GM23338 (cell line): ENCODE data around the gene PDYN. TPM values are rescaled to one million over a fixed set of nuclear protein-coding genes. Genes with fewer than 3 reads are reported as not detected.

Source experiments
- ATAC-seq: fragments of 200-7000 bp; cut with Tn5 transposase; 3 replicates; pipeline ENCODE4 v1.9.1; 2020
- DNase-seq: peaks from one replicate; pipeline ENCODE4 v3.0.0-alpha.2; 2015; ENCODE audit warnings: low spot score
- H2AFZ ChIP-seq: fragments of 200-600 bp; sonication (generic); 2 replicates; pipeline ENCODE4 v1.8.0; 2016; ENCODE audit warnings: antibody characterized with exemption, mild to moderate bottlenecking, moderate library complexity
- H3F3A ChIP-seq: fragments of 200-600 bp; sonication (generic); replicated peaks from 2 replicates; pipeline ENCODE4 v1.8.0; 2017; ENCODE audit warnings: antibody characterized with exemption, mixed run types, low read depth
- H3K27ac ChIP-seq: fragments of 200-600 bp; sonication (generic); 2 replicates; pipeline ENCODE4 v1.6.1; 2016; ENCODE audit warnings: low read depth
- H3K27me3 ChIP-seq: fragments of 200-600 bp; sonication (generic); 2 replicates; pipeline ENCODE4 v1.8.0; 2016; ENCODE audit warnings: mild to moderate bottlenecking, mixed run types, moderate library complexity; ENCODE audit not compliant: insufficient read depth
- H3K36me3 ChIP-seq: fragments of 200-600 bp; sonication (generic); 2 replicates; pipeline ENCODE4 v1.8.0; 2016; ENCODE audit warnings: mild to moderate bottlenecking; ENCODE audit not compliant: insufficient read depth
- H3K4me1 ChIP-seq: fragments of 200-600 bp; sonication (generic); 2 replicates; pipeline ENCODE4 v1.8.0; 2016; ENCODE audit warnings: mild to moderate bottlenecking, moderate library complexity; ENCODE audit not compliant: insufficient read depth
- H3K4me2 ChIP-seq: fragments of 200-600 bp; sonication (generic); 2 replicates; pipeline ENCODE4 v1.7.1; 2017; ENCODE audit warnings: mixed run types
- H3K4me3 ChIP-seq: fragments of 200-600 bp; sonication (generic); 2 replicates; pipeline ENCODE4 v1.6.1; 2016; ENCODE audit warnings: mixed run types
- H3K79me2 ChIP-seq: fragments of 200-600 bp; sonication (generic); replicated peaks from 2 replicates; pipeline ENCODE4 v1.8.0; 2017; ENCODE audit warnings: mild to moderate bottlenecking; ENCODE audit not compliant: insufficient read depth
- H3K9me2 ChIP-seq: fragments of 200-600 bp; sonication (generic); 2 replicates; pipeline ENCODE4 v1.8.0; 2017; ENCODE audit not compliant: insufficient read depth
- H4K20me1 ChIP-seq: fragments of 200-600 bp; sonication (generic); replicated peaks from 2 replicates; pipeline ENCODE4 v1.8.0; 2017; ENCODE audit warnings: mild to moderate bottlenecking; ENCODE audit not compliant: insufficient read depth
- H3K27ac Mint-ChIP-seq: 2 replicates; pipeline ENCODE4 v1.8.0; 2020; ENCODE audit warnings: inconsistent platforms, mild to moderate bottlenecking, moderate library complexity, mixed read lengths
- H3K27me3 Mint-ChIP-seq: 3 replicates; pipeline ENCODE4 v1.8.0; 2022; ENCODE audit warnings: low read depth, mild to moderate bottlenecking, moderate library complexity, mixed read lengths, inconsistent platforms; ENCODE audit not compliant: insufficient read depth, poor library complexity
- H3K36me3 Mint-ChIP-seq: 3 replicates; pipeline ENCODE4 v1.8.0; 2021; ENCODE audit warnings: low read depth, mild to moderate bottlenecking, inconsistent platforms, moderate library complexity, mixed read lengths
- H3K4me1 Mint-ChIP-seq: 3 replicates; pipeline ENCODE4 v1.8.0; 2020; ENCODE audit warnings: mild to moderate bottlenecking, inconsistent platforms, mixed read lengths
- H3K4me3 Mint-ChIP-seq: 3 replicates; pipeline ENCODE4 v1.8.0; 2021; ENCODE audit warnings: moderate library complexity, mild to moderate bottlenecking, inconsistent platforms, mixed read lengths
- H3K9me3 Mint-ChIP-seq: 3 replicates; pipeline ENCODE4 v1.8.0; 2020; ENCODE audit warnings: moderate library complexity, mild to moderate bottlenecking, inconsistent platforms, mixed read lengths
- CREB1 ChIP-seq: fragments of 250-450 bp; sonication (Bioruptor Pico); IDR thresholded peaks from 2 replicates; pipeline ENCODE4 v1.5.0; 2020; ENCODE audit warnings: low read depth, mild to moderate bottlenecking, moderate library complexity
- EZH2 ChIP-seq: fragments of 200-600 bp; sonication (generic); IDR thresholded peaks from one replicate; pipeline ENCODE4 v1.8.0; 2017; ENCODE audit warnings: antibody characterized with exemption, mild to moderate bottlenecking, low read depth; ENCODE audit not compliant: unreplicated experiment
- EZH2phosphoT487 ChIP-seq: fragments of 200-600 bp; sonication (generic); IDR thresholded peaks from one replicate; pipeline ENCODE4 v1.8.1; 2018; ENCODE audit warnings: antibody characterized with exemption; ENCODE audit not compliant: unreplicated experiment
- JUNB ChIP-seq: IDR thresholded peaks from one replicate; pipeline ENCODE4 v1.6.1; 2016; ENCODE audit warnings: antibody characterized with exemption; ENCODE audit not compliant: unreplicated experiment
- NANOG ChIP-seq: IDR thresholded peaks from 2 replicates; pipeline ENCODE4 v1.6.1; 2016; ENCODE audit warnings: antibody characterized with exemption, borderline replicate concordance
- POLR2AphosphoS5 ChIP-seq: IDR thresholded peaks from 2 replicates; pipeline ENCODE4 v1.6.1; 2016; ENCODE audit warnings: antibody characterized with exemption, low read depth
- STAT1 ChIP-seq: IDR thresholded peaks from one replicate; pipeline ENCODE4 v1.6.1; 2016; ENCODE audit warnings: antibody characterized with exemption; ENCODE audit not compliant: unreplicated experiment
- ZNF114 ChIP-seq: fragments of 250-450 bp; sonication (Bioruptor Pico); IDR thresholded peaks from 2 replicates; pipeline ENCODE4 v1.5.0; 2020; ENCODE audit warnings: mild to moderate bottlenecking, moderate library complexity
- ZNF331 ChIP-seq: fragments of 250-450 bp; sonication (Bioruptor Pico); IDR thresholded peaks from 2 replicates; pipeline ENCODE4 v1.5.0; 2020; ENCODE audit warnings: low read depth, mild to moderate bottlenecking, moderate library complexity
- polyA plus RNA-seq: library from polyadenylated mRNA; unstranded; fragments of >200 nt; fragmentation: Nextera tagmentation; extraction: Ambion mirVana; gene quantifications from 2 replicates; pipeline ENCODE4 v1.2.1, GENCODE V29; 2016
- total RNA-seq: library from RNA; depleted of rRNA; stranded (reverse); fragments of >200 nt; shearing (Covaris generic); gene quantifications from 2 replicates; pipeline ENCODE4 v1.2.3, GENCODE V29; 2014
- TF ChIP-seq, protein P1 (sequence below), 2 experiments: fragments of 200-600 bp in 1 of 2; sonication (generic) in 1 of 2; conservative IDR thresholded peaks; 2 replicates each; pipeline versions ENCODE4 v1.5.1 to v1.6.1; 2016 to 2017; ENCODE audit warnings: antibody characterized with exemption in 2 of 2, low read depth in 2 of 2, mild to moderate bottlenecking in 2 of 2, moderate library complexity in 1 of 2
- TF ChIP-seq, protein P2 (sequence below): IDR thresholded peaks from 2 replicates; pipeline ENCODE4 v1.6.1; 2016; ENCODE audit warnings: antibody characterized with exemption
- TF ChIP-seq, protein P3 (sequence below): IDR thresholded peaks from one replicate; pipeline ENCODE4 v1.6.1; 2018; ENCODE audit warnings: antibody characterized with exemption; ENCODE audit not compliant: unreplicated experiment

The PDYN gene
- total and polyA plus RNA-seq, 2 experiments from 2014 or later, result 0.21 to 0.24 TPM

DNA sequence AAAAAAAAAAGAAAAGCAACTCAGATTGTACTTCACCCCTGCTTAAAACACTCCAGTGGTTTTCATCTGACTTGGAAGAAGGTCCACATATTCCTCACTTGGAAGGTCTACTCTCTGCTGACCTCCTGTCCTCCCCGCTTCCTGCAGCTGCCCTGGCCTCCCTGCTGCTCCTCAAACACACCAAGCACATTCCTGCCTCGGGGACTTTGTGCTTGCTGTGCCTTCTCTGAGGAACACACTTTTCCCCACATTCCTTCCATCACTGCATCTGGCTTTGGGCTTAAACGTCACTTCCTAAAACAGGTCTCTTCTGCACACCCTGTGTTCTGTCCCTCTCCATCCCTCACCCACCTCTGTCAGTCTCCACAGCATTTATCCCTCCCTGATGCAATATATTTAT is 4.9 kb upstream of the PDYN start (continued):
- no peak for TF ChIP-seq CREB1 (CRISPR knock-in tag)
- no peak for TF ChIP-seq POLR2AphosphoS5
- TF ChIP-seq ZNF331 (CRISPR knock-in tag), result no peak
- no peak for TF ChIP-seq NANOG
- no peak for TF ChIP-seq EZH2
- TF ChIP-seq STAT1, result no peak
- no peak for TF ChIP-seq ZNF114 (CRISPR knock-in tag)
- TF ChIP-seq EZH2phosphoT487, result no peak
- TF ChIP-seq, protein P1, sequence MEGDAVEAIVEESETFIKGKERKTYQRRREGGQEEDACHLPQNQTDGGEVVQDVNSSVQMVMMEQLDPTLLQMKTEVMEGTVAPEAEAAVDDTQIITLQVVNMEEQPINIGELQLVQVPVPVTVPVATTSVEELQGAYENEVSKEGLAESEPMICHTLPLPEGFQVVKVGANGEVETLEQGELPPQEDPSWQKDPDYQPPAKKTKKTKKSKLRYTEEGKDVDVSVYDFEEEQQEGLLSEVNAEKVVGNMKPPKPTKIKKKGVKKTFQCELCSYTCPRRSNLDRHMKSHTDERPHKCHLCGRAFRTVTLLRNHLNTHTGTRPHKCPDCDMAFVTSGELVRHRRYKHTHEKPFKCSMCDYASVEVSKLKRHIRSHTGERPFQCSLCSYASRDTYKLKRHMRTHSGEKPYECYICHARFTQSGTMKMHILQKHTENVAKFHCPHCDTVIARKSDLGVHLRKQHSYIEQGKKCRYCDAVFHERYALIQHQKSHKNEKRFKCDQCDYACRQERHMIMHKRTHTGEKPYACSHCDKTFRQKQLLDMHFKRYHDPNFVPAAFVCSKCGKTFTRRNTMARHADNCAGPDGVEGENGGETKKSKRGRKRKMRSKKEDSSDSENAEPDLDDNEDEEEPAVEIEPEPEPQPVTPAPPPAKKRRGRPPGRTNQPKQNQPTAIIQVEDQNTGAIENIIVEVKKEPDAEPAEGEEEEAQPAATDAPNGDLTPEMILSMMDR (conservative IDR thresholded peaks at IDR 0.05; ENCODE audit: low read depth in 2 of 2), result no peak
- TF ChIP-seq, protein P2, sequence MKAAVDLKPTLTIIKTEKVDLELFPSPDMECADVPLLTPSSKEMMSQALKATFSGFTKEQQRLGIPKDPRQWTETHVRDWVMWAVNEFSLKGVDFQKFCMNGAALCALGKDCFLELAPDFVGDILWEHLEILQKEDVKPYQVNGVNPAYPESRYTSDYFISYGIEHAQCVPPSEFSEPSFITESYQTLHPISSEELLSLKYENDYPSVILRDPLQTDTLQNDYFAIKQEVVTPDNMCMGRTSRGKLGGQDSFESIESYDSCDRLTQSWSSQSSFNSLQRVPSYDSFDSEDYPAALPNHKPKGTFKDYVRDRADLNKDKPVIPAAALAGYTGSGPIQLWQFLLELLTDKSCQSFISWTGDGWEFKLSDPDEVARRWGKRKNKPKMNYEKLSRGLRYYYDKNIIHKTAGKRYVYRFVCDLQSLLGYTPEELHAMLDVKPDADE, result no peak

DNA sequence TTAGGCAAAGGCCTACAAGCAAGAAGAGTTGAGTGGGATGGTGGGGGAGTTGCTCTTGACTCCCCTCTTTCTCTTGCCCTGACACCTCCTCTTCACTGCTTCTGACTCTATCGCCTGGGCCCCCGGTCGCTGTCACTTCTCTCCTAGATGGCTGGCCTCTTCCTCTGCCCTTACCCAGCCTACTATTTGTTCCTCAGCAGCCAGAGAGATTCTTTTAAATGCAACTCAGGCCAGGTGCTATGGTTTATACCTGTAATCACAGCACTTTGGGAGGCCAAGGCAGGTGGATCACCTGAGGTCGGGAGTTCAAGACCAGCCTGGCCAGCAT is 4.3 kb upstream of the PDYN start:
- Histone ChIP-seq H3K9me2 (no peaks in the 10 kb centered on the region), H3K27me3 (no peaks in the 10 kb centered on the region), H3K4me3 (no peak overlapping the region), H2AFZ (no peak overlapping the region), H3F3A (no peaks in the 10 kb centered on the region), H3K27ac (no peak overlapping the region), H3K4me1 (0 out of 2 replicates have a peak, but pooled peaks cover 3% of the 10 kb centered on the region), H3K79me2 (no peaks in the 10 kb centered on the region), H3K4me2 (no peak overlapping the region), H3K36me3 (no peaks in the 10 kb centered on the region), H4K20me1 (no peaks in the 10 kb centered on the region)
- no peak overlapping the region for H3K27ac Mint-ChIP-seq
- H3K27me3 Mint-ChIP-seq, result peaks cover 23% of the 10 kb centered on the region
- no peaks in the 10 kb centered on the region for H3K9me3 Mint-ChIP-seq
- H3K4me1 Mint-ChIP-seq, result peaks cover 14% of the 10 kb centered on the region
- no peak overlapping the region for H3K4me3 Mint-ChIP-seq
- DNase-seq (no peak), ATAC-seq (no peak)
- H3K36me3 Mint-ChIP-seq, result no peaks in the 10 kb centered on the region
- TF ChIP-seq STAT1 (no peak), POLR2AphosphoS5 (no peak), JUNB (no peak), EZH2 (no peak), NANOG (no peak), ZNF331 (CRISPR knock-in tag) (no peak), ZNF114 (CRISPR knock-in tag) (no peak), CREB1 (CRISPR knock-in tag) (no peak), EZH2phosphoT487 (no peak)
- TF ChIP-seq, protein P3, sequence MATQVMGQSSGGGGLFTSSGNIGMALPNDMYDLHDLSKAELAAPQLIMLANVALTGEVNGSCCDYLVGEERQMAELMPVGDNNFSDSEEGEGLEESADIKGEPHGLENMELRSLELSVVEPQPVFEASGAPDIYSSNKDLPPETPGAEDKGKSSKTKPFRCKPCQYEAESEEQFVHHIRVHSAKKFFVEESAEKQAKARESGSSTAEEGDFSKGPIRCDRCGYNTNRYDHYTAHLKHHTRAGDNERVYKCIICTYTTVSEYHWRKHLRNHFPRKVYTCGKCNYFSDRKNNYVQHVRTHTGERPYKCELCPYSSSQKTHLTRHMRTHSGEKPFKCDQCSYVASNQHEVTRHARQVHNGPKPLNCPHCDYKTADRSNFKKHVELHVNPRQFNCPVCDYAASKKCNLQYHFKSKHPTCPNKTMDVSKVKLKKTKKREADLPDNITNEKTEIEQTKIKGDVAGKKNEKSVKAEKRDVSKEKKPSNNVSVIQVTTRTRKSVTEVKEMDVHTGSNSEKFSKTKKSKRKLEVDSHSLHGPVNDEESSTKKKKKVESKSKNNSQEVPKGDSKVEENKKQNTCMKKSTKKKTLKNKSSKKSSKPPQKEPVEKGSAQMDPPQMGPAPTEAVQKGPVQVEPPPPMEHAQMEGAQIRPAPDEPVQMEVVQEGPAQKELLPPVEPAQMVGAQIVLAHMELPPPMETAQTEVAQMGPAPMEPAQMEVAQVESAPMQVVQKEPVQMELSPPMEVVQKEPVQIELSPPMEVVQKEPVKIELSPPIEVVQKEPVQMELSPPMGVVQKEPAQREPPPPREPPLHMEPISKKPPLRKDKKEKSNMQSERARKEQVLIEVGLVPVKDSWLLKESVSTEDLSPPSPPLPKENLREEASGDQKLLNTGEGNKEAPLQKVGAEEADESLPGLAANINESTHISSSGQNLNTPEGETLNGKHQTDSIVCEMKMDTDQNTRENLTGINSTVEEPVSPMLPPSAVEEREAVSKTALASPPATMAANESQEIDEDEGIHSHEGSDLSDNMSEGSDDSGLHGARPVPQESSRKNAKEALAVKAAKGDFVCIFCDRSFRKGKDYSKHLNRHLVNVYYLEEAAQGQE, result no peak
- TF ChIP-seq, protein P2, result no peak
